HCT116 (cell line): ENCODE measurements around the gene MGAT4C. TPM values are rescaled to one million over a fixed set of nuclear protein-coding genes. Genes with fewer than 3 reads are reported as not detected.

Experiments
- ATAC-seq: fragments of 200-7000 bp; cut with Tn5 transposase; 2 replicates; pipeline ENCODE4 v1.9.1; 2020; ENCODE audit warnings: mild to moderate bottlenecking, moderate library complexity
- BruUV-seq: library from RNA; stranded (reverse); fragments of 400-500 nt; replicated peaks from 2 replicates; lab custom pipeline; 2021; lab: Mats Ljungman, UMichigan
- CTCF ChIA-PET: fragments of 300-600 bp; sonication (Branson Sonifier 250); formaldehyde crosslinking; loops from one replicate; lab custom pipeline; 2021; ENCODE audit warnings: antibody characterized with exemption; lab: Charles Lee
- POLR2A ChIA-PET: fragments of 300-600, 350-600 bp; sonication (Branson Sonifier 250); formaldehyde crosslinking; loops from one replicate; lab custom pipeline; 2021; ENCODE audit warnings: antibody characterized with exemption; lab: Charles Lee
- RAD21 ChIA-PET, 2 experiments: fragments of 300-600 bp; sonication (Branson Sonifier 250); formaldehyde crosslinking; loops; one replicate each; lab custom pipeline; 2023; ENCODE audit warnings: low total read pairs in 2 of 2; ENCODE audit not compliant: uncharacterized antibody in 2 of 2, unreplicated experiment in 2 of 2, low non-redundant PET in 1 of 2; lab: Charles Lee
- DNase-seq: peaks from one replicate; pipeline ENCODE4 v3.0.0-alpha.2; 2010; ENCODE audit warnings: low read depth, low spot score
- H2AFZ ChIP-seq: fragments of 200-600 bp; shearing (Covaris generic), sonication (generic); 2 replicates; pipeline ENCODE4 v1.6.1; 2017; ENCODE audit warnings: low read depth, mixed run types, mixed read lengths, antibody characterized with exemption, low read length; ENCODE audit not compliant: poor library complexity, severe bottlenecking
- H3K27ac ChIP-seq: 2 replicates; pipeline ENCODE4 v1.5.1; 2012; ENCODE audit warnings: low read depth, low read length
- H3K27me3 ChIP-seq: fragments of 200-600 bp; sonication (generic); 2 replicates; pipeline ENCODE4 v1.6.1; 2016; ENCODE audit warnings: mixed run types, low read length, mixed read lengths; ENCODE audit not compliant: insufficient read depth
- H3K36me3 ChIP-seq, 2 experiments: fragments of 200-500 bp in 1 of 2; fragments of 200-600 bp in 1 of 2; sonication (Bioruptor generic) in 1 of 2; sonication (generic) in 1 of 2; 2 replicates each; pipeline versions ENCODE4 v1.5.1 to v1.6.1; 2014 to 2016; ENCODE audit warnings: low read length in 2 of 2, inconsistent platforms in 1 of 2, mixed read lengths in 1 of 2, mixed run types in 1 of 2; ENCODE audit not compliant: insufficient read depth in 2 of 2, control insufficient read depth in 1 of 2
- H3K4me1 ChIP-seq, 2 experiments: fragments of 200-600 bp in 1 of 2; sonication (generic) in 1 of 2; 2 replicates each; pipeline versions ENCODE4 v1.5.1 to v1.6.1; 2012 to 2017; ENCODE audit warnings: low read length in 2 of 2, inconsistent platforms in 1 of 2, mild to moderate bottlenecking in 1 of 2, mixed read lengths in 1 of 2, mixed run types in 1 of 2, moderate library complexity in 1 of 2; ENCODE audit not compliant: insufficient read depth in 2 of 2, control insufficient read depth in 1 of 2
- H3K4me2 ChIP-seq: fragments of 200-600 bp; sonication (generic); 2 replicates; pipeline ENCODE4 v1.6.1; 2017; ENCODE audit warnings: mixed run types, low read length, mixed read lengths
- H3K4me3 ChIP-seq, 2 experiments: fragments of 200-600 bp in 1 of 2; sonication (generic) in 1 of 2; replicated peaks in 1 of 2; 2 replicates each; pipeline ENCODE4 v1.5.1; 2011 to 2016; ENCODE audit warnings: low read length in 2 of 2, control low read depth in 1 of 2, low read depth in 1 of 2, mild to moderate bottlenecking in 1 of 2, mixed read lengths in 1 of 2, mixed run types in 1 of 2
- H3K79me2 ChIP-seq: fragments of 200-600 bp; sonication (generic); 2 replicates; pipeline ENCODE4 v1.6.1; 2017; ENCODE audit warnings: mild to moderate bottlenecking, mixed run types, low read length, moderate library complexity, mixed read lengths; ENCODE audit not compliant: insufficient read depth
- H3K9ac ChIP-seq: fragments of 200-600 bp; sonication (generic); 2 replicates; pipeline ENCODE4 v1.6.1; 2016; ENCODE audit warnings: low read length, mixed read lengths
- H3K9me2 ChIP-seq: fragments of 200-600 bp; sonication (generic), shearing (Covaris generic); 2 replicates; pipeline ENCODE4 v1.6.1; 2017; ENCODE audit warnings: mixed run types, mild to moderate bottlenecking, moderate library complexity; ENCODE audit not compliant: insufficient read depth
- H3K9me3 ChIP-seq, 2 experiments: fragments of 200-500 bp in 1 of 2; fragments of 200-600 bp in 1 of 2; sonication (Bioruptor generic) in 1 of 2; sonication (generic) in 1 of 2; 2 replicates each; pipeline ENCODE4 v1.6.1; 2014 to 2017; ENCODE audit warnings: low read length in 2 of 2, mixed read lengths in 2 of 2, inconsistent platforms in 1 of 2, low read depth in 1 of 2, mild to moderate bottlenecking in 1 of 2, mixed run types in 1 of 2, moderate library complexity in 1 of 2; ENCODE audit not compliant: control insufficient read depth in 1 of 2, insufficient read depth in 1 of 2
- H4K20me1 ChIP-seq: fragments of 200-600 bp; sonication (generic), shearing (Covaris generic); 2 replicates; pipeline ENCODE4 v1.6.1; 2017; ENCODE audit warnings: mixed run types, mild to moderate bottlenecking, moderate library complexity; ENCODE audit not compliant: insufficient read depth
- EGR1 ChIP-seq: IDR thresholded peaks from 2 replicates; pipeline ENCODE4 v1.6.1; 2012; ENCODE audit warnings: low read depth
- ELF1 ChIP-seq: IDR thresholded peaks from 2 replicates; pipeline ENCODE4 v1.6.1; 2012; ENCODE audit warnings: low read depth, borderline replicate concordance
- EZH2phosphoT487 ChIP-seq: fragments of 200-600 bp; IDR thresholded peaks from 2 replicates; pipeline ENCODE4 v1.6.1; 2018; ENCODE audit warnings: antibody characterized with exemption, borderline replicate concordance
- FOSL1 ChIP-seq: IDR thresholded peaks from 2 replicates; pipeline ENCODE4 v1.6.1; 2012; ENCODE audit warnings: low read depth
- JUND ChIP-seq: IDR thresholded peaks from 2 replicates; pipeline ENCODE4 v1.6.1; 2012
- POLR2A ChIP-seq: IDR thresholded peaks from 2 replicates; pipeline ENCODE4 v1.7.0; 2011; ENCODE audit warnings: borderline replicate concordance; ENCODE audit not compliant: insufficient read depth, insufficient read length; ENCODE audit errors: extremely low read depth
- RAD21 ChIP-seq: IDR thresholded peaks from 2 replicates; pipeline ENCODE4 v1.6.1; 2012; ENCODE audit warnings: low read depth, mild to moderate bottlenecking
- SIN3A ChIP-seq: IDR thresholded peaks from 2 replicates; pipeline ENCODE4 v1.6.1; 2012; ENCODE audit warnings: low read depth
- SP1 ChIP-seq: IDR thresholded peaks from 2 replicates; pipeline ENCODE4 v1.6.1; 2012; ENCODE audit warnings: low read depth
- SRF ChIP-seq: IDR thresholded peaks from 2 replicates; pipeline ENCODE4 v1.6.1; 2012; ENCODE audit warnings: low read depth
- TCF7L2 ChIP-seq: IDR thresholded peaks from 2 replicates; pipeline ENCODE4 v1.7.0; 2011; ENCODE audit warnings: borderline replicate concordance, inconsistent platforms; ENCODE audit not compliant: insufficient read depth, insufficient read length; ENCODE audit errors: extremely low read depth
- YY1 ChIP-seq: IDR thresholded peaks from 2 replicates; pipeline ENCODE4 v1.6.1; 2011; ENCODE audit warnings: low read length, low read depth, moderate library complexity, mild to moderate bottlenecking; ENCODE audit not compliant: insufficient replicate concordance; ENCODE audit errors: extremely low read depth
- ZNF274 ChIP-seq: fragments of 200-500 bp; sonication (Bioruptor generic); IDR thresholded peaks from 2 replicates; pipeline ENCODE4 v1.6.1; 2014; ENCODE audit warnings: mild to moderate bottlenecking, low read depth, low read length, inconsistent platforms
- intact Hi-C: fragments of 100-400 bp; cut with micrococcal nuclease; formaldehyde crosslinking; loops from 2 replicates; pipeline ENCODE4 v1.10.0; 2022
- total RNA-seq: library from RNA; stranded (reverse); gene quantifications from one replicate; pipeline ENCODE4 v1.2.1, GENCODE V29; 2021; ENCODE audit not compliant: unreplicated experiment
- TF ChIP-seq, protein P1 (sequence below): IDR thresholded peaks from 2 replicates; pipeline ENCODE4 v1.6.1; 2012
- TF ChIP-seq, protein P2 (sequence below): IDR thresholded peaks from 2 replicates; pipeline ENCODE4 v1.6.1; 2012; ENCODE audit warnings: low read depth
- TF ChIP-seq, protein P3 (sequence below): IDR thresholded peaks from 2 replicates; pipeline ENCODE4 v1.6.1; 2011; ENCODE audit warnings: mild to moderate bottlenecking, low read length, moderate library complexity; ENCODE audit not compliant: insufficient replicate concordance; ENCODE audit errors: extremely low read depth

MGAT4C gene
- total RNA-seq, 1 experiment from 2014 or later, result not detected

DNA sequence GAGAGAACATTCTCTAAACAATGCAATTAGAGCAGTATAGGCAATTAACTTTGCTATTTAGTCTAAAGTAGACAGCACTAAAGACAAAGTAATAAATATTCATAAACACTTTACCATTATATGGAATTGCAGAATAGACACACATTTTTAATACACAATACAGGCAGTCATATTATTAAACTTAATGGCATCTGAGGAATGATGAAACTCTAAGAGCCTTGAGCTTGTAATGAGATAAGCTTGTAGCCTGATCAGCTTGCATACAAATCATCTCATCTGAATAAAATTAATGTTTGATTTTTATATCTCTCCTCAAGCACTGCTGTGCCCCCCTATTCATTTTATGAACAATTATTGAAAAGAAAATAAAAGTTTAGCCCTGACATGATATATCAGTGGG lies 107.6 kb downstream of the MGAT4C start:
- no peak for TF ChIP-seq EZH2phosphoT487
- no peak for TF ChIP-seq FOSL1
- TF ChIP-seq, protein P1, sequence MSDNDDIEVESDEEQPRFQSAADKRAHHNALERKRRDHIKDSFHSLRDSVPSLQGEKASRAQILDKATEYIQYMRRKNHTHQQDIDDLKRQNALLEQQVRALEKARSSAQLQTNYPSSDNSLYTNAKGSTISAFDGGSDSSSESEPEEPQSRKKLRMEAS, result no peak
- no peak for TF ChIP-seq POLR2A
- TF ChIP-seq, protein P2, sequence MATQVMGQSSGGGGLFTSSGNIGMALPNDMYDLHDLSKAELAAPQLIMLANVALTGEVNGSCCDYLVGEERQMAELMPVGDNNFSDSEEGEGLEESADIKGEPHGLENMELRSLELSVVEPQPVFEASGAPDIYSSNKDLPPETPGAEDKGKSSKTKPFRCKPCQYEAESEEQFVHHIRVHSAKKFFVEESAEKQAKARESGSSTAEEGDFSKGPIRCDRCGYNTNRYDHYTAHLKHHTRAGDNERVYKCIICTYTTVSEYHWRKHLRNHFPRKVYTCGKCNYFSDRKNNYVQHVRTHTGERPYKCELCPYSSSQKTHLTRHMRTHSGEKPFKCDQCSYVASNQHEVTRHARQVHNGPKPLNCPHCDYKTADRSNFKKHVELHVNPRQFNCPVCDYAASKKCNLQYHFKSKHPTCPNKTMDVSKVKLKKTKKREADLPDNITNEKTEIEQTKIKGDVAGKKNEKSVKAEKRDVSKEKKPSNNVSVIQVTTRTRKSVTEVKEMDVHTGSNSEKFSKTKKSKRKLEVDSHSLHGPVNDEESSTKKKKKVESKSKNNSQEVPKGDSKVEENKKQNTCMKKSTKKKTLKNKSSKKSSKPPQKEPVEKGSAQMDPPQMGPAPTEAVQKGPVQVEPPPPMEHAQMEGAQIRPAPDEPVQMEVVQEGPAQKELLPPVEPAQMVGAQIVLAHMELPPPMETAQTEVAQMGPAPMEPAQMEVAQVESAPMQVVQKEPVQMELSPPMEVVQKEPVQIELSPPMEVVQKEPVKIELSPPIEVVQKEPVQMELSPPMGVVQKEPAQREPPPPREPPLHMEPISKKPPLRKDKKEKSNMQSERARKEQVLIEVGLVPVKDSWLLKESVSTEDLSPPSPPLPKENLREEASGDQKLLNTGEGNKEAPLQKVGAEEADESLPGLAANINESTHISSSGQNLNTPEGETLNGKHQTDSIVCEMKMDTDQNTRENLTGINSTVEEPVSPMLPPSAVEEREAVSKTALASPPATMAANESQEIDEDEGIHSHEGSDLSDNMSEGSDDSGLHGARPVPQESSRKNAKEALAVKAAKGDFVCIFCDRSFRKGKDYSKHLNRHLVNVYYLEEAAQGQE, result no peak
- no peak for TF ChIP-seq JUND
- no peak for TF ChIP-seq TCF7L2
- no peak for TF ChIP-seq SRF
- TF ChIP-seq RAD21, result no peak
- TF ChIP-seq EGR1, result no peak
- TF ChIP-seq ZNF274, result no peak
- no peak for TF ChIP-seq ELF1
- no peak for TF ChIP-seq SIN3A
- no peak for TF ChIP-seq YY1
- TF ChIP-seq, protein P3, sequence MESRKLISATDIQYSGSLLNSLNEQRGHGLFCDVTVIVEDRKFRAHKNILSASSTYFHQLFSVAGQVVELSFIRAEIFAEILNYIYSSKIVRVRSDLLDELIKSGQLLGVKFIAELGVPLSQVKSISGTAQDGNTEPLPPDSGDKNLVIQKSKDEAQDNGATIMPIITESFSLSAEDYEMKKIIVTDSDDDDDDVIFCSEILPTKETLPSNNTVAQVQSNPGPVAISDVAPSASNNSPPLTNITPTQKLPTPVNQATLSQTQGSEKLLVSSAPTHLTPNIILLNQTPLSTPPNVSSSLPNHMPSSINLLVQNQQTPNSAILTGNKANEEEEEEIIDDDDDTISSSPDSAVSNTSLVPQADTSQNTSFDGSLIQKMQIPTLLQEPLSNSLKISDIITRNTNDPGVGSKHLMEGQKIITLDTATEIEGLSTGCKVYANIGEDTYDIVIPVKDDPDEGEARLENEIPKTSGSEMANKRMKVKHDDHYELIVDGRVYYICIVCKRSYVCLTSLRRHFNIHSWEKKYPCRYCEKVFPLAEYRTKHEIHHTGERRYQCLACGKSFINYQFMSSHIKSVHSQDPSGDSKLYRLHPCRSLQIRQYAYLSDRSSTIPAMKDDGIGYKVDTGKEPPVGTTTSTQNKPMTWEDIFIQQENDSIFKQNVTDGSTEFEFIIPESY, result no peak
- no peak for TF ChIP-seq SP1
- DNase-seq (no peak), ATAC-seq (no peak)
- no TSS peak for BruUV-seq
- POLR2A ChIA-PET, result no interaction called here
- no peaks in the 10 kb centered on the region for H3K9me3 ChIP-seq
- H3K4me3 ChIP-seq, result no peak overlapping the region
- no peaks in the 10 kb centered on the region for H3K79me2 ChIP-seq
- intact Hi-C loops, result no loop called here
- CTCF ChIA-PET, result no interaction called here
- H3K27me3 ChIP-seq, result no peaks in the 10 kb centered on the region
- H3K9ac ChIP-seq, result no peak overlapping the region
- H2AFZ ChIP-seq, result no peak overlapping the region
- H3K36me3 ChIP-seq, result no peaks in the 10 kb centered on the region
- no peaks in the 10 kb centered on the region for H4K20me1 ChIP-seq
- H3K27ac ChIP-seq, result no peak overlapping the region
- no peaks in the 10 kb centered on the region for H3K4me1 ChIP-seq
- no peak overlapping the region for H3K4me2 ChIP-seq
- RAD21 ChIA-PET, result no interaction called here
- no peaks in the 10 kb centered on the region for H3K9me2 ChIP-seq
